RWPE2 (cell line): ENCODE data around the gene PPP6R1.

Experiments used
- ATAC-seq: fragments of 200-7000 bp; cut with Tn5 transposase; 3 replicates; pipeline ENCODE4 v1.9.1; 2021; ENCODE audit warnings: low read depth
- DNase-seq: peaks from one replicate; pipeline ENCODE4 v3.0.0-alpha.2; 2020; ENCODE audit warnings: low spot score
- H3K27ac ChIP-seq: fragments of 450-650 bp; 2 replicates; pipeline ENCODE4 v1.5.1; 2017; ENCODE audit warnings: mild to moderate bottlenecking; ENCODE audit not compliant: poor library complexity, severe bottlenecking
- H3K27me3 ChIP-seq: fragments of 250-450 bp; sonication (Bioruptor Pico); 2 replicates; pipeline ENCODE4 v1.5.1; 2021; ENCODE audit warnings: mild to moderate bottlenecking, moderate library complexity; ENCODE audit not compliant: insufficient read depth, poor library complexity, severe bottlenecking
- H3K36me3 ChIP-seq: fragments of 250-450 bp; sonication (Bioruptor Pico); 2 replicates; pipeline ENCODE4 v1.5.1; 2020; ENCODE audit warnings: low read depth, mild to moderate bottlenecking, moderate library complexity
- H3K4me1 ChIP-seq: fragments of 250-450 bp; sonication (Bioruptor Pico); 2 replicates; pipeline ENCODE4 v1.5.1; 2021; ENCODE audit warnings: mild to moderate bottlenecking, moderate library complexity; ENCODE audit not compliant: insufficient read depth, poor library complexity, severe bottlenecking
- H3K4me3 ChIP-seq: fragments of 250-450 bp; sonication (Bioruptor Pico); 2 replicates; pipeline ENCODE4 v1.5.1; 2021; ENCODE audit warnings: mild to moderate bottlenecking, moderate library complexity; ENCODE audit not compliant: severe bottlenecking
- H3K9me3 ChIP-seq: fragments of 250-450 bp; sonication (Bioruptor Pico); 2 replicates; pipeline ENCODE4 v1.5.1; 2021; ENCODE audit warnings: mild to moderate bottlenecking, moderate library complexity; ENCODE audit not compliant: severe bottlenecking
- CTCF ChIP-seq: fragments of 450-650 bp; IDR thresholded peaks from one replicate; pipeline ENCODE4 v1.5.1; 2017; ENCODE audit warnings: mild to moderate bottlenecking, moderate library complexity; ENCODE audit not compliant: poor library complexity, severe bottlenecking

Gene PPP6R1

GRCh38 chr19:55272142-55272541 lies 13.3 kb upstream of the PPP6R1 start:
- Histone ChIP-seq H3K4me1 (no peaks in the 10 kb centered on the region), H3K36me3 (peaks cover 5% of the 10 kb centered on the region), H3K27ac (no peak overlapping the region), H3K9me3 (no peaks in the 10 kb centered on the region), H3K4me3 (no peak overlapping the region), H3K27me3 (no peaks in the 10 kb centered on the region)
- no peak for DNase-seq
- no peak for TF ChIP-seq CTCF
- no peak for ATAC-seq

- Histone ChIP-seq H3K36me3 (peaks cover 4% of the 10 kb centered on the region; the same call in 1 of the 2 replicates), H3K27ac (no peak overlapping the region), H3K9me3 (no peaks in the 10 kb centered on the region), H3K27me3 (no peaks in the 10 kb centered on the region), H3K4me3 (no peak overlapping the region), H3K4me1 (no peaks in the 10 kb centered on the region)
- no peak for DNase-seq
- TF ChIP-seq CTCF = no peak
- no peak for ATAC-seq
These were observed 11.5 kb upstream of the PPP6R1 start for GRCh38 chr19:55270172-55270942.

GRCh38 chr19:55269299-55269698 lies 10.5 kb upstream of the PPP6R1 start:
- TF ChIP-seq CTCF = no peak
- H3K27ac ChIP-seq = no peak overlapping the region
- H3K27me3 ChIP-seq = no peaks in the 10 kb centered on the region
- H3K4me3 ChIP-seq = no peak overlapping the region
- peaks cover 4% of the 10 kb centered on the region; the same call in 1 of the 2 replicates for H3K36me3 ChIP-seq
- DNase-seq (no peak), ATAC-seq (no peak)
- no peaks in the 10 kb centered on the region for H3K9me3 ChIP-seq
- H3K4me1 ChIP-seq = no peaks in the 10 kb centered on the region

- H3K27ac ChIP-seq = no peak overlapping the region
- H3K4me3 ChIP-seq = no peak overlapping the region
- H3K27me3 ChIP-seq = no peaks in the 10 kb centered on the region
- TF ChIP-seq CTCF = no peak
- ATAC-seq (no peak), DNase-seq (no peak)
- H3K36me3 ChIP-seq = peaks cover 4% of the 10 kb centered on the region; the same call in 1 of the 2 replicates
- H3K4me1 ChIP-seq = no peaks in the 10 kb centered on the region
- H3K9me3 ChIP-seq = no peaks in the 10 kb centered on the region
These were observed 8.0 kb upstream of the PPP6R1 start for GRCh38 chr19:55266840-55267239.

- H3K9me3 ChIP-seq = no peaks in the 10 kb centered on the region
- no peaks in the 10 kb centered on the region for H3K4me1 ChIP-seq
- ATAC-seq (no peak), DNase-seq (no peak)
- peaks cover 4% of the 10 kb centered on the region; the same call in 1 of the 2 replicates for H3K36me3 ChIP-seq
- H3K4me3 ChIP-seq = no peak overlapping the region
- H3K27ac ChIP-seq = no peak overlapping the region
- H3K27me3 ChIP-seq = no peaks in the 10 kb centered on the region
- no peak for TF ChIP-seq CTCF
These were observed 7.6 kb upstream of the PPP6R1 start for GRCh38 chr19:55266404-55266803.
